Endodermal cell (in vitro differentiated cells): ENCODE data around the gene STC2. TPM values are rescaled to one million over a fixed set of nuclear protein-coding genes. Genes with fewer than 3 reads are reported as not detected.

Source experiments
- DNase-seq: peaks from one replicate; pipeline ENCODE4 v3.0.0-alpha.2; 2017
- H3K27ac ChIP-seq: 2 replicates; pipeline ENCODE4 v1.5.1; 2013; ENCODE audit warnings: mild to moderate bottlenecking, low read depth, low read length, moderate library complexity
- H3K27me3 ChIP-seq: 2 replicates; pipeline ENCODE4 v1.6.1; 2013; ENCODE audit warnings: mild to moderate bottlenecking, low read length, moderate library complexity; ENCODE audit not compliant: insufficient read depth, control insufficient read depth, poor library complexity, severe bottlenecking
- H3K36me3 ChIP-seq: 2 replicates; pipeline ENCODE4 v1.7.0; 2013; ENCODE audit warnings: mild to moderate bottlenecking, low read length, moderate library complexity; ENCODE audit not compliant: control insufficient read depth, insufficient read depth
- H3K4me1 ChIP-seq: one replicate; pipeline ENCODE4 v1.7.0; 2013; ENCODE audit warnings: low read length; ENCODE audit not compliant: control insufficient read depth, insufficient read depth
- H3K4me3 ChIP-seq: 2 replicates; pipeline ENCODE4 v1.5.1; 2013; ENCODE audit warnings: mild to moderate bottlenecking, low read length, moderate library complexity
- H3K9ac ChIP-seq: 2 replicates; pipeline ENCODE4 v1.6.1; 2013; ENCODE audit warnings: mild to moderate bottlenecking, low read length, moderate library complexity; ENCODE audit not compliant: poor library complexity, severe bottlenecking; ENCODE audit errors: extremely low read depth
- H3K9me3 ChIP-seq: 2 replicates; pipeline ENCODE4 v1.6.1; 2013; ENCODE audit warnings: mild to moderate bottlenecking, low read length, moderate library complexity; ENCODE audit not compliant: control insufficient read depth
- H3K27ac Mint-ChIP-seq: 2 replicates; pipeline ENCODE4 v1.8.0; 2020; ENCODE audit warnings: mixed read lengths
- H3K27me3 Mint-ChIP-seq: 2 replicates; pipeline ENCODE4 v1.8.0; 2021; ENCODE audit warnings: mild to moderate bottlenecking, mixed read lengths; ENCODE audit not compliant: insufficient read depth
- H3K36me3 Mint-ChIP-seq: 2 replicates; pipeline ENCODE4 v1.8.0; 2020; ENCODE audit warnings: low read depth, mixed read lengths
- H3K4me1 Mint-ChIP-seq: 2 replicates; pipeline ENCODE4 v1.8.0; 2020; ENCODE audit warnings: mixed read lengths
- H3K4me3 Mint-ChIP-seq: 2 replicates; pipeline ENCODE4 v1.8.0; 2020; ENCODE audit warnings: mild to moderate bottlenecking, moderate library complexity, mixed read lengths
- H3K9me3 Mint-ChIP-seq: 2 replicates; pipeline ENCODE4 v1.8.0; 2020; ENCODE audit warnings: mild to moderate bottlenecking, mixed read lengths
- WGBS, 2 experiments: methylation state at CpG; one replicate each; pipeline versions ENCODE4 v1.1.5 to v1.1.7; 2013; ENCODE audit warnings: missing lambda C conversion rate in 2 of 2, mixed read lengths in 1 of 2; ENCODE audit not compliant: insufficient coverage in 1 of 2, insufficient read length in 1 of 2; 5-methylcytosine and 5-hydroxymethylcytosine counted together
- total RNA-seq, 2 donors: library from RNA; stranded (reverse); fragmentation: NEBNext Ultra II Directional in 1 of 2; extraction: Animal tissue kit (Norgen Biotek cat#: 25700) in 1 of 2; gene quantifications; 2 replicates in 1 of 2; 3 replicates in 1 of 2; pipeline ENCODE4 v1.2.1, GENCODE V29; 2021
- TF ChIP-seq, protein P1 (sequence below): fragments of 200-600 bp; sonication (generic); conservative IDR thresholded peaks from 2 replicates; pipeline ENCODE4 v1.5.0; 2021; ENCODE audit warnings: antibody characterized with exemption, mild to moderate bottlenecking

STC2 gene
- total RNA-seq, 2 donors from 2014 or later, result 4.6 to 4.8 TPM

- no peaks in the 10 kb centered on the region for H3K36me3 ChIP-seq
Measured at GRCh38 chr5:173319646-173320045, 8.6 kb downstream of the STC2 start.

GRCh38 chr5:173318881-173319620, 9.2 kb downstream of the STC2 start:
- Histone ChIP-seq H3K9me3 (no peaks in the 10 kb centered on the region), H3K9ac (no peak overlapping the region), H3K27ac (no peak overlapping the region), H3K27me3 (no peaks in the 10 kb centered on the region), H3K4me1 (no peaks in the 10 kb centered on the region), H3K4me3 (no peak overlapping the region), H3K36me3 (no peaks in the 10 kb centered on the region)
- Mint-ChIP-seq H3K27me3 (peaks cover 3% of the 10 kb centered on the region), H3K4me3 (no peak overlapping the region), H3K27ac (no peak overlapping the region), H3K9me3 (no peaks in the 10 kb centered on the region), H3K4me1 (peaks cover 8% of the 10 kb centered on the region), H3K36me3 (no peaks in the 10 kb centered on the region)
- WGBS, 2 experiments, result 85 to 86% methylated on average over 5 to 7 of the region's 7 CpGs
- TF ChIP-seq, protein P1, sequence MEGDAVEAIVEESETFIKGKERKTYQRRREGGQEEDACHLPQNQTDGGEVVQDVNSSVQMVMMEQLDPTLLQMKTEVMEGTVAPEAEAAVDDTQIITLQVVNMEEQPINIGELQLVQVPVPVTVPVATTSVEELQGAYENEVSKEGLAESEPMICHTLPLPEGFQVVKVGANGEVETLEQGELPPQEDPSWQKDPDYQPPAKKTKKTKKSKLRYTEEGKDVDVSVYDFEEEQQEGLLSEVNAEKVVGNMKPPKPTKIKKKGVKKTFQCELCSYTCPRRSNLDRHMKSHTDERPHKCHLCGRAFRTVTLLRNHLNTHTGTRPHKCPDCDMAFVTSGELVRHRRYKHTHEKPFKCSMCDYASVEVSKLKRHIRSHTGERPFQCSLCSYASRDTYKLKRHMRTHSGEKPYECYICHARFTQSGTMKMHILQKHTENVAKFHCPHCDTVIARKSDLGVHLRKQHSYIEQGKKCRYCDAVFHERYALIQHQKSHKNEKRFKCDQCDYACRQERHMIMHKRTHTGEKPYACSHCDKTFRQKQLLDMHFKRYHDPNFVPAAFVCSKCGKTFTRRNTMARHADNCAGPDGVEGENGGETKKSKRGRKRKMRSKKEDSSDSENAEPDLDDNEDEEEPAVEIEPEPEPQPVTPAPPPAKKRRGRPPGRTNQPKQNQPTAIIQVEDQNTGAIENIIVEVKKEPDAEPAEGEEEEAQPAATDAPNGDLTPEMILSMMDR, result no peak
- DNase-seq, result no peak

More at GRCh38 chr5:173319646-173320045, 8.6 kb downstream of the STC2 start:
- H3K4me1 ChIP-seq, result no peaks in the 10 kb centered on the region
- H3K27me3 ChIP-seq, result peaks cover 6% of the 10 kb centered on the region
- no peak overlapping the region for H3K9ac ChIP-seq
- Mint-ChIP-seq H3K27ac (no peak overlapping the region), H3K36me3 (no peaks in the 10 kb centered on the region), H3K27me3 (peaks cover 4% of the 10 kb centered on the region), H3K9me3 (no peaks in the 10 kb centered on the region), H3K4me3 (no peak overlapping the region), H3K4me1 (peaks cover 8% of the 10 kb centered on the region)
- H3K9me3 ChIP-seq, result no peaks in the 10 kb centered on the region
- no peak for DNase-seq
- H3K27ac ChIP-seq, result no peak overlapping the region
- no peak overlapping the region for H3K4me3 ChIP-seq
- TF ChIP-seq, protein P1, result no peak
- 88 to 96% methylated on average over 3 to 5 of the region's 5 CpGs for WGBS, 2 experiments

- H3K4me3 Mint-ChIP-seq, result no peak overlapping the region
- Histone ChIP-seq H3K36me3 (no peaks in the 10 kb centered on the region), H3K4me1 (no peaks in the 10 kb centered on the region), H3K27ac (no peak overlapping the region), H3K9ac (no peak overlapping the region), H3K9me3 (no peaks in the 10 kb centered on the region), H3K27me3 (no peaks in the 10 kb centered on the region), H3K4me3 (no peak overlapping the region)
- H3K4me1 Mint-ChIP-seq, result peaks cover 8% of the 10 kb centered on the region
- no peak for DNase-seq
- H3K36me3 Mint-ChIP-seq, result no peaks in the 10 kb centered on the region
- no peaks in the 10 kb centered on the region for H3K27me3 Mint-ChIP-seq
- WGBS, 2 experiments, result 90 to 100% methylated on average over 2 of the region's 2 CpGs
- H3K27ac Mint-ChIP-seq, result no peak overlapping the region
- TF ChIP-seq, protein P1, result no peak
- H3K9me3 Mint-ChIP-seq, result no peaks in the 10 kb centered on the region
Measured at GRCh38 chr5:173318330-173318729, 9.9 kb downstream of the STC2 start.
